ENCODE data around the gene CMYA5.

The CMYA5 gene

GRCh38 chr5:79831381-79832309 lies 142.0 kb downstream of the CMYA5 start:
- Histone ChIP-seq H3K9me3 (ENCODE audit: insufficient read depth, low read depth, low read length) (no peaks in the 10 kb centered on the region), H3K9ac (ENCODE audit: low read depth, low read length) (no peak overlapping the region), H3K4me3 (ENCODE audit: low read length) (no peak overlapping the region)

GRCh38 chr5:79832911-79833310 lies 143.3 kb downstream of the CMYA5 start:
- no peaks in the 10 kb centered on the region for H3K9me3 ChIP-seq (ENCODE audit: insufficient read depth, low read depth, low read length)
- no peaks in the 10 kb centered on the region for H3K27me3 ChIP-seq (ENCODE audit: insufficient read depth, low read length)
- H3K36me3 ChIP-seq (ENCODE audit: insufficient read depth, low read depth, low read length), result no peaks in the 10 kb centered on the region
- no peak overlapping the region for H3K27ac ChIP-seq (ENCODE audit: low read length)
- H3K4me3 ChIP-seq (ENCODE audit: low read length), result no peak overlapping the region
- H3K9ac ChIP-seq (ENCODE audit: low read depth, low read length), result no peak overlapping the region
- no peaks in the 10 kb centered on the region for H3K4me1 ChIP-seq (ENCODE audit: insufficient read depth, low read length)

More at GRCh38 chr5:79831381-79832309, 142.0 kb downstream of the CMYA5 start:
- H3K4me1 ChIP-seq (ENCODE audit: insufficient read depth, low read length), result no peaks in the 10 kb centered on the region
- no peaks in the 10 kb centered on the region for H3K27me3 ChIP-seq (ENCODE audit: insufficient read depth, low read length)
- H3K27ac ChIP-seq (ENCODE audit: low read length), result no peak overlapping the region
- no peaks in the 10 kb centered on the region for H3K36me3 ChIP-seq (ENCODE audit: insufficient read depth, low read depth, low read length)

GRCh38 chr5:79834098-79834753 lies 144.6 kb downstream of the CMYA5 start:
- Histone ChIP-seq H3K4me1 (ENCODE audit: insufficient read depth, low read length) (no peaks in the 10 kb centered on the region), H3K4me3 (ENCODE audit: low read length) (no peak overlapping the region), H3K9ac (ENCODE audit: low read depth, low read length) (no peak overlapping the region), H3K27me3 (ENCODE audit: insufficient read depth, low read length) (no peaks in the 10 kb centered on the region), H3K9me3 (ENCODE audit: insufficient read depth, low read depth, low read length) (no peaks in the 10 kb centered on the region), H3K36me3 (ENCODE audit: insufficient read depth, low read depth, low read length) (no peaks in the 10 kb centered on the region), H3K27ac (ENCODE audit: low read length) (no peak overlapping the region)

- H3K27ac ChIP-seq (ENCODE audit: low read length), result no peak overlapping the region
- H3K9ac ChIP-seq (ENCODE audit: low read depth, low read length), result no peak overlapping the region
- no peak overlapping the region for H3K4me3 ChIP-seq (ENCODE audit: low read length)
- no peaks in the 10 kb centered on the region for H3K36me3 ChIP-seq (ENCODE audit: insufficient read depth, low read depth, low read length)
- no peaks in the 10 kb centered on the region for H3K27me3 ChIP-seq (ENCODE audit: insufficient read depth, low read length)
- H3K9me3 ChIP-seq (ENCODE audit: insufficient read depth, low read depth, low read length), result no peaks in the 10 kb centered on the region
- no peaks in the 10 kb centered on the region for H3K4me1 ChIP-seq (ENCODE audit: insufficient read depth, low read length)
These were observed 145.4 kb downstream of the CMYA5 start for GRCh38 chr5:79834754-79835714.

- no peak overlapping the region for H3K4me3 ChIP-seq (ENCODE audit: low read length)
- no peaks in the 10 kb centered on the region for H3K36me3 ChIP-seq (ENCODE audit: insufficient read depth, low read depth, low read length)
- no peaks in the 10 kb centered on the region for H3K4me1 ChIP-seq (ENCODE audit: insufficient read depth, low read length)
- H3K9me3 ChIP-seq (ENCODE audit: insufficient read depth, low read depth, low read length), result no peaks in the 10 kb centered on the region
- H3K27ac ChIP-seq (ENCODE audit: low read length), result no peak overlapping the region
- no peak overlapping the region for H3K9ac ChIP-seq (ENCODE audit: low read depth, low read length)
- no peaks in the 10 kb centered on the region for H3K27me3 ChIP-seq (ENCODE audit: insufficient read depth, low read length)
These were observed 148.3 kb downstream of the CMYA5 start for GRCh38 chr5:79837761-79838551.

- no peaks in the 10 kb centered on the region for H3K36me3 ChIP-seq (ENCODE audit: insufficient read depth, low read depth, low read length)
- H3K27ac ChIP-seq (ENCODE audit: low read length), result no peak overlapping the region
- no peaks in the 10 kb centered on the region for H3K9me3 ChIP-seq (ENCODE audit: insufficient read depth, low read depth, low read length)
- H3K27me3 ChIP-seq (ENCODE audit: insufficient read depth, low read length), result no peaks in the 10 kb centered on the region
- no peak overlapping the region for H3K9ac ChIP-seq (ENCODE audit: low read depth, low read length)
- H3K4me1 ChIP-seq (ENCODE audit: insufficient read depth, low read length), result no peaks in the 10 kb centered on the region
- no peak overlapping the region for H3K4me3 ChIP-seq (ENCODE audit: low read length)
These were observed 150.7 kb downstream of the CMYA5 start for GRCh38 chr5:79840084-79840990.

- H3K36me3 ChIP-seq (ENCODE audit: insufficient read depth, low read depth, low read length), result no peaks in the 10 kb centered on the region
- no peaks in the 10 kb centered on the region for H3K4me1 ChIP-seq (ENCODE audit: insufficient read depth, low read length)
- H3K9ac ChIP-seq (ENCODE audit: low read depth, low read length), result no peak overlapping the region
- H3K4me3 ChIP-seq (ENCODE audit: low read length), result no peak overlapping the region
- H3K27me3 ChIP-seq (ENCODE audit: insufficient read depth, low read length), result no peaks in the 10 kb centered on the region
- no peaks in the 10 kb centered on the region for H3K9me3 ChIP-seq (ENCODE audit: insufficient read depth, low read depth, low read length)
- no peak overlapping the region for H3K27ac ChIP-seq (ENCODE audit: low read length)
These were observed 151.5 kb downstream of the CMYA5 start for GRCh38 chr5:79841172-79841571.

GRCh38 chr5:79842006-79842881 lies 152.6 kb downstream of the CMYA5 start:
- Histone ChIP-seq H3K4me3 (ENCODE audit: low read length) (no peak overlapping the region), H3K9ac (ENCODE audit: low read depth, low read length) (no peak overlapping the region), H3K9me3 (ENCODE audit: insufficient read depth, low read depth, low read length) (no peaks in the 10 kb centered on the region), H3K4me1 (ENCODE audit: insufficient read depth, low read length) (no peaks in the 10 kb centered on the region), H3K27ac (ENCODE audit: low read length) (no peak overlapping the region), H3K36me3 (ENCODE audit: insufficient read depth, low read depth, low read length) (no peaks in the 10 kb centered on the region), H3K27me3 (ENCODE audit: insufficient read depth, low read length) (no peaks in the 10 kb centered on the region)

- Histone ChIP-seq H3K27ac (ENCODE audit: low read length) (no peak overlapping the region), H3K9ac (ENCODE audit: low read depth, low read length) (no peak overlapping the region), H3K9me3 (ENCODE audit: insufficient read depth, low read depth, low read length) (no peaks in the 10 kb centered on the region), H3K27me3 (ENCODE audit: insufficient read depth, low read length) (no peaks in the 10 kb centered on the region), H3K36me3 (ENCODE audit: insufficient read depth, low read depth, low read length) (no peaks in the 10 kb centered on the region), H3K4me1 (ENCODE audit: insufficient read depth, low read length) (no peaks in the 10 kb centered on the region), H3K4me3 (ENCODE audit: low read length) (no peak overlapping the region)
These were observed 153.4 kb downstream of the CMYA5 start for GRCh38 chr5:79842991-79843390.

Measured in iPS-20b (cell line).